HG02623 (cell line): ENCODE results near the gene NTHL1.

Source experiments
- ATAC-seq: cut with Tn5 transposase; IDR thresholded peaks from one replicate; pipeline ENCODE4 v1.9.1; 2021; ENCODE audit warnings: moderate library complexity; ENCODE audit not compliant: unreplicated experiment

NTHL1 gene

DNA sequence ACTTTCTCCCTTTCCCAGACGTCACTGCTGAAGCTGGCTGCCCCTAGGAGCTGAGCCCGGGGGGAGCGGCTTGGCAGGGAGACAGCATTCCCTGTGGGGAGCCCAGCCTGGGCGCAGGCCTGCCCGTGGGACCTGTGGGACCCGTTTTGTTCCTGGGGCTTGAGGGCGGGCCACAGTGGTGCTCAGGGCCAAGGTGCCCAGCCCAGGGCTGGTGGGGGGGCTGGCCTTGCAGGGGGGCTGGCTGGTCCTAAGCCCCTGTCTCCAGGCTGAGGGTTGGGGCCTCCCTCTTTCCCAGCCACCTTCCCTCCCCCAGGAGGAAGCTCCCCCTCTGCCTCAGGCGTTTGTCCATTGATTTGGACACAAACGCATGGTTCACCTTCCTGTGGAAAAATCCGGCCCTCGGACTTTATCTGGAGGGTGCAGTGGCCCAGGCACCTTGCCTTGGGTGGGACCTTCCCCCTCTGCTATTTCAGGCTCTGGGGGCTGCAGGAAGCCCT, 16.5 kb downstream of the NTHL1 start:
- no peak for ATAC-seq

GRCh38 chr16:2030036-2030435, 17.6 kb downstream of the NTHL1 start:
- no peak for ATAC-seq

GRCh38 chr16:2029350-2029749, 18.3 kb downstream of the NTHL1 start:
- ATAC-seq = no peak

DNA sequence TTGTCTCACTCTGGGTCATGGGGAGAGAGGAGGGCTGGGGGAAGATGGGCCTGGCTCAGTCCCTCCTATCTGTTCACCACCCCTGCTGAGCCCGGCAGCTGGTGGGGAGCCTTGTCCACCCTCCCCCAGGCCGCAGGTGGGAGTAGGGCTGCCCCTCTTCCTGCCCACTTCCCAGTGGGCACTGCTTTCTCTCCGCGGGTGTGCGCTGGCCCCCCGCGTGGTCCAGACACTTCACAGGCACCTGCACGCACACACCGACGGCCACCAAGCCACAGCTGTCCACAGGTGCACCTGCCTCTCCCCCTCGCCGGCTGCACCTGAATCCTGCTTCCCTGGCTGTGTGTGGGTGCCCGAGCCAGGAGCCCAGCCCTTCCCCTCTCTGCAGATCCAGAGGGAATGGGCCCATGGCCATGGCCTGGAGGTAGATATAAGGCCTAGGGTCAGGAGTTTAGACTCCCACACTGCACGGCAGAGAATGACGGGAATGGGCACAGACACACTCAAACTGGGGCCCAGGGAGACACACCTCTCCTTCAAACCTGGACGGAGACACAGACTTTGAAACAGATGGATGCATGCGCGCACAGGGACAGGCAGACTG, 18.9 kb downstream of the NTHL1 start:
- ATAC-seq = no peak

DNA sequence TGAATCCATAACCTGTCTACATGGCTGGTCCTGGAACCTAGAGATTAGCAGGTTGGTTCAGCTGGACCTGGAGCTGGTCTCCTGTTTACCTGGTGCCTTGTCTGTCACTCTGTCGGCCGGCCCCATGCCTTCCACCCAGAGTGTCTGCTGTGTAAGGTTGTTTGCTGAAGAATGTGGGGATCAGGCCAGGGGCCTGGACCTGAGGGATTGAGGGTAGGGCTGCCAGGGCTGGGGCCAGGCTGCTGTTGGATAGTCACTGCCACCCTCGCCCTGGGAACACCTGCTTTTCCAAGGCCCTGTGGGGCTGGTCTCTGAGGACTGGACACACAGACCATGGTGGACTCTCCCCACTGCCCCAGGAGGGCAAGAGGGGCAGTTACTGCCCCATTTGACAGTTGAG, 19.5 kb downstream of the NTHL1 start:
- no peak for ATAC-seq

DNA sequence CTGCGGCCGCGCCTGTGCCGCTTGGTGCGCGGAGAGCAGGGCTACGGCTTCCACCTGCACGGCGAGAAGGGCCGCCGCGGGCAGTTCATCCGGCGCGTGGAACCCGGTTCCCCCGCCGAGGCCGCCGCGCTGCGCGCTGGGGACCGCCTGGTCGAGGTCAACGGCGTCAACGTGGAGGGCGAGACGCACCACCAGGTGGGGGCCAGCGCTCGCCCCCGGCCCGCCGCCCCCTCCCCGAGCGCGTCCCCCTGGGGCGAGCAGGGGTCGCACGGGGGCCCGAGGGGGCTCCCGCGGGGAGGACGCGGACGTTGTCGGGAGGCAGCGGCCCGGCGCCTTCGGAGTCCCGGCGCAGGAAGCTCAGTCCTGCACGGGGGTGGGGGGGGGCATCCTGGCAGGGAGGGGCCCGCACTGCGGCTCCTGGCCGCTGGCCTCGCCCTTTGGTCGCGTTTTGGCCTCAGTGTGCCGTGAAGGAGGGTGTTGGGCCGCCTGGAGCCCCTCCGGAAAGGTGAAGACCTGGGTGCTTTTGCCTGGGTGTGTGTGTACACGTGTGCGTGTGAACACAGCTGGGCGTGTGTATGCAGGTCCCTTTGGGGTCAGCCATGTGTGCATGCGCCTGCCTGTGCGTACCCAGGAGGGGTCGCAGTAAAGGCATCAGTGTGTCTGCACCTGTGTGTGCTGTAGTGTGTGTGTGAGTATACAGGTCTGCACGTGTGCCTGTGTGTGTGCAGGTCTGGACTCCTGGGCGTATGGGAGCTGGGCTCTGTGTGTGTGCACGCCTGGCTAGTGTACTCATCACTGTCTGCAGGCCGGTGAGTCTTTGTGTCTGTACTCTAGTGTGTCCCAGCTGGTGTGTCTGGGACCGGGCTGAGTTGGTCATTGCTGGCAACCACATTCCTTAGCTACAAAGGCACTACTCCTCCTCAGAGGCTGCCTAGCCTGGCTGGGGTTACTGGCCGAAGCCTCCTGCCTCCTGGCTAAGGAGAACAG, 20.3 kb downstream of the NTHL1 start:
- ATAC-seq = no peak

- ATAC-seq = no peak
Observed at GRCh38 chr16:2026461-2027023, 21.1 kb downstream of the NTHL1 start, which contains the start of gene NHERF2. Gene NHERF2 (plus strand): TSS chr16:2026902. CDS start chr16:2027006, 104 bp downstream.

GRCh38 chr16:2025878-2026460, 21.7 kb downstream of the NTHL1 start:
- ATAC-seq = no peak

- ATAC-seq = no peak
Observed at GRCh38 chr16:2025251-2025650, 22.4 kb downstream of the NTHL1 start.

DNA sequence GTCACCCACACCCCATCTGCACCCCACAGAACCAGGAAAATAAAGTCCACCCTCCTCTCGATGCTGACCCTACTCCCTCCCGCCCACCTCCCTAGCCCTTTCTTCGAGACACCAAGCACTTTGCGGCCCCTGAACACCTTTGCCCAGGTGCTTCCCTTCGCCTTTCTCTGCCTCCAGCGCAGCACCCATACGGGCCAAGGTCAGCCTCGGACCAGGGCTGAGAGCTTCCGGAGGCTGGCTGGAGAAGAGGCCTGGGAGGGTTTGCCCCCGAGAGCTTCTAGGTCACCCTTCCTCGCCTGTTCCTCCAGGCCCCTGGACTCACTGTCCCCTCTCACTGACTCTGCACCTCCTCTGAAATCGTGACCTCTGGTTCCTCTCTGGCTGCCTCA, 23.6 kb downstream of the NTHL1 start:
- no peak for ATAC-seq

GRCh38 chr16:2023092-2024031, 24.3 kb downstream of the NTHL1 start:
- peak; percentile 70 for ATAC-seq

- ATAC-seq = no peak
Observed at GRCh38 chr16:2022723-2023091, 24.9 kb downstream of the NTHL1 start.

- no peak for ATAC-seq
Observed at GRCh38 chr16:2019921-2020831, 27.5 kb downstream of the NTHL1 start.

- no peak for ATAC-seq
Observed at GRCh38 chr16:2019518-2019920, 28.1 kb downstream of the NTHL1 start, which contains the start of gene NPW. Gene NPW (plus strand): TSS chr16:2019785.

DNA sequence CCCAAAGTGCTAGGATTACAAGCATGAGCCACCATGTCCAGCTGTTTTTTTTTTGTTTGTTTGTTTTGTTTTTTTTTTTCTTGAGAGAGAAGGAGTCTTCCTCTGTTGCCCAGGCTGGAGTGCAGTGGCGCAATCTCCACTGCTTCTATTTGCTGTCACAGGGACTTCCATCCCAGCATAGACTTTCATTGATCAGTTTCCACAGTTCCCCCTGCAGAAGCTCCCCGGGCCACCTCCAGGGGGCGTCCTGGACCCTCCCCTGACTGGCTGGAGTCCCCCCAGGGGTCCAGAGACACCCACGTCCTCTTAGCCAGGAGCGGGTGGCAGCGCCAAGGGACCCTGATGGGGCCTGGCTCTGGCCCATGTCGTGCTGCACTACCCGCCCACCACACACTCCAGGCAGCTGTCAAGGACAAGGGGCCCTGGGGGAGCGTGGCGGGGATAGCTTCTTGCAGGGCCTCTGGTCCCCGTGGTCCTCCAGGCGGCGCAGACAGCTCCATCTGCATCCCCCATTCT, 31.2 kb downstream of the NTHL1 start:
- ATAC-seq = no peak

GRCh38 chr16:2015947-2016208, 31.8 kb downstream of the NTHL1 start:
- no peak for ATAC-seq

DNA sequence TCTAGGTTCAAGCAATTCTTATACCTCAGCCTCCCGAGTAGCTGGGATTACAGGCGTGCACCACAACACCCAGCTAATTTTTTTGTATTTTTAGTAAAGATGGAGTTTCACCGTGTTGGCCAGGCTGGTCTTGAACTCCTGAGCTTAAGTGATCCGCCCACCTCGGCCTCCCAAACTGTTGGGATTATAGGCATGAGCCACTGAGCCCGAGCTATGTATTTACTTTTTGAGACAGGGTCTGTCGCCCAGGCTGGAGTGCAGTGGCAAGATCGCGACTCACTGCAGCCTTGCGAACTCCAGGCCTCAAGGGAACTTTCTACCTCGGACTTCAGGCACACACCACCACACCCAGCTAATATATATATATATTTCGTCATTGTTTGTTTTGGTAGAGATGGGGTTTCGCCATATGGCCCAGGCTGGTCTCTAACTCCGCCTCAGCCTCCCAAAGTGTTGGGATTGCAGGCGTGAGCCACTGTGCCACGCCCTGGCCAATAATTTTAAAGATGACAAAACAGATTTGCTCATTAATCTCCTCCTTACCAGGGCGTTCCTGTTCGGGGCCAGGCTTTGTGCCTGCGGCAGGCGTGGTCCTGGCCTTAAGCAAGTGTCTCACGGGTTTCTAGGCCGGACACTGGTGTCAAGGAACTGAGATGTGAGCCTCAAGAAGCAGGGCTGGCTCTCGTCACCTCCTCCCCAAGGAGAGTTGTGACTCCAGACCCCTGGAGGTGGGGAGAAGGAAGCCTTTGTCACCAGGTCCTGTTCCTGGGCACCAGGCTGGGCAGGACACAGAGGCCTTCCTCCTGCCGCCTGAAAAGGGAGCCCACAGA, 32.3 kb downstream of the NTHL1 start:
- no peak for ATAC-seq

DNA sequence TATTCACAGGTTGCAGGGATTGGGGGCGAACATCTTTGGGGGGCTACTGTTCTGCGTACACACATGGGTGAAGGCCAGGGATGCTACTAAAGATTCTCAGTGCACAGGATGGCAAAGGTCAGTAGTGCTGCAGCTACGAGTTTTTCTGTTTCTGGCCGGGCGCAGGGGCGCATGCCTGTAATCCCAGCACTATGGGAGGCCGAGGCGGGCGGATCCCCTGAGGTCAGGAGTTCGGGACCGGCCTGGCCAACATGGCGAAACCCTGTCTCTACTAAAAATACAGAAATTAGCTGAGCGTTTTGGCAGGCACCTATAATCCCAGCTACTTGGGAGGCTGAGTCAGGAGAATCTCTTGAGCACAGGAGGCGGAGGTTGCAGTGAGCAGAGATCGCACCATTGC, 34.1 kb downstream of the NTHL1 start:
- ATAC-seq = no peak
